Heart left ventricle (tissue), 16 donors: Measurements from ENCODE around the gene SLC34A3. TPM values are rescaled to one million over a fixed set of nuclear protein-coding genes. Genes with fewer than 3 reads are reported as not detected.

Source experiments
- ATAC-seq, 4 donors: fragments of 200-7000 bp; cut with Tn5 transposase; one replicate each; pipeline ENCODE4 v1.9.1; 2020 to 2022; ENCODE audit warnings: moderate library complexity in 4 of 4, mild to moderate bottlenecking in 3 of 4, moderate number of reproducible peaks in 1 of 4
- DNase-seq, 5 donors: peaks; one replicate each; pipeline ENCODE4 v3.0.0-alpha.2; 2020
- H3K27ac ChIP-seq, 12 donors: fragments of 200-600 bp; sonication (generic) in 4 of 12; one replicate each; pipeline versions ENCODE4 v1.5.0 to v1.8.0; 2016 to 2022; ENCODE audit warnings: mild to moderate bottlenecking in 2 of 12
- H3K27me3 ChIP-seq, 9 donors: fragments of 200-600 bp; sonication (generic) in 2 of 9; one replicate each; pipeline versions ENCODE4 v1.5.1 to v1.8.0; 2016 to 2022; ENCODE audit warnings: mild to moderate bottlenecking in 3 of 9
- H3K36me3 ChIP-seq, 9 donors: fragments of 200-600 bp; sonication (generic) in 2 of 9; one replicate each; pipeline versions ENCODE4 v1.5.0 to v1.8.0; 2018 to 2022; ENCODE audit warnings: mild to moderate bottlenecking in 2 of 9
- H3K4me1 ChIP-seq, 12 donors: fragments of 200-600 bp; sonication (generic) in 4 of 12; one replicate each; pipeline versions ENCODE4 v1.5.0 to v1.8.0; 2016 to 2022; ENCODE audit warnings: mild to moderate bottlenecking in 3 of 12
- H3K4me3 ChIP-seq, 12 donors: fragments of 200-600 bp; sonication (generic) in 4 of 12; one replicate each; pipeline versions ENCODE4 v1.5.0 to v1.8.0; 2017 to 2022; ENCODE audit warnings: mild to moderate bottlenecking in 9 of 12, moderate library complexity in 4 of 12
- H3K9me3 ChIP-seq, 12 donors: fragments of 200-600 bp; sonication (generic) in 4 of 12; one replicate each; pipeline versions ENCODE4 v1.5.0 to v1.8.0; 2016 to 2022; ENCODE audit warnings: mild to moderate bottlenecking in 1 of 12
- CTCF ChIP-seq, 12 donors: fragments of 200-600 bp; sonication (generic) in 4 of 12; IDR thresholded peaks; one replicate each; pipeline versions ENCODE4 v1.5.0 to v1.8.0; 2018 to 2022; ENCODE audit warnings: antibody characterized with exemption in 12 of 12, mild to moderate bottlenecking in 5 of 12
- POLR2A ChIP-seq, 2 donors: fragments of 450-650 bp; IDR thresholded peaks; one replicate each; pipeline ENCODE4 v1.6.1; 2017; ENCODE audit warnings: antibody characterized with exemption in 2 of 2, mild to moderate bottlenecking in 2 of 2, moderate library complexity in 2 of 2
- WGBS, 4 donors: extraction: QIAGEN DNeasy Blood & Tissue Kit in 2 of 4; methylation state at CpG; one replicate each; pipeline versions ENCODE4 v1.1.5 to v1.1.7; 2013 to 2018; 5-methylcytosine and 5-hydroxymethylcytosine counted together
- intact Hi-C, 10 donors: fragments of 100-400 bp; cut with DNase I; formaldehyde crosslinking; loops; one replicate each; pipeline versions ENCODE4 v1.11.1 to v1.14.2; 2022
- polyA plus RNA-seq, 2 donors: library from polyadenylated mRNA; stranded (reverse); fragments of 200-250 nt; gene quantifications; one replicate each; pipeline ENCODE4 v1.2.3, GENCODE V29; 2013
- total RNA-seq, 9 donors: library from RNA; depleted of rRNA in 2 of 9; stranded (reverse); fragments of >200 nt in 2 of 9; fragmentation: NEBNext Ultra II Directional in 3 of 9; extraction: Animal tissue kit (Norgen Biotek cat#: 25700) in 3 of 9; gene quantifications; one replicate each; pipeline versions ENCODE4 v1.1.0 to v1.2.4, GENCODE V29; 2016 to 2023
- donor health status: ischemic (EF 13 %, LVEDD 7.1; RV severe dilation, severe dysfunction).
- donor health status: healthy with polysubstance abuse.
- donor health status: DM: no; HTN: yes; CAD: no.
- donor health status: DM: no; HTN: no; CAD: no.
- donor health status: ischemic (EF 25% LVEDD 6.9; RV normal size, moderate dysfunction).
- donor health status: ischemic (EF 25% LVEDD 5.7; RV mildly dilated, moderate dysfunction).
- donor health status: healthy.
- donor health status: DM: yes; HTN: yes; CAD: no.
- donor health status: ischemic (EF 35%, LVEDD 5.7; RV mildly dilated, moderate dysfunction).
- donor health status: nonischemic (EF 11% LVEDD 7.7; RV severe dilation, severe dysfunction).
- donor health status: DM: yes; HTN: yes; CAD: no.
- donor health status: PGD.
- donor health status: ischemic (EF 29% LVEDD 5.4; RV normal size, mild dysfunction).
- donor health status: nonischemic (EF 23%, LVEDD 6.1; RV moderate dilation, normal function).

Gene SLC34A3
- total and polyA plus RNA-seq, 11 donors, result not detected

DNA sequence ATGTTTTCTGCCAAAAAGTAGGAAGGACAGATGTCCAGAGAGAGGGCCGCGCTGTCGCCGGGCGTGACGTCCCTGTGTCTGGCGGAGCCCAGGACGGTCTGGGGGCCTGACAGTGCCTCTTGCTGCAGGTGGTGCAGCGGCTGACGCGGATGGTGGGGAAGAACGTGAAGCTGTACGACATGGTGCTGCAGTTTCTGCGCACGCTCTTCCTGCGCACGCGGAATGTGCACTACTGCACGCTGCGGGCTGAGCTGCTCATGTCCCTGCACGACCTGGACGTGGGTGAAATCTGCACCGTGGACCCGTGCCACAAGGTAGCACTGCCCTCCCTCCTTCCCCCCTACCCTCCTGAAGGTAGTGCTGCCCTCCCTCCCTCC, 32.2 kb downstream of the SLC34A3 start:
- intact Hi-C loops, result no loop called here
- WGBS, 4 donors, result 84 to 93% (median 90%) methylated on average over 24 of the region's 24 CpGs
- peaks cover 0 to 73% (median 57%) of the 10 kb centered on the region in 9 donors for H3K36me3 ChIP-seq

DNA sequence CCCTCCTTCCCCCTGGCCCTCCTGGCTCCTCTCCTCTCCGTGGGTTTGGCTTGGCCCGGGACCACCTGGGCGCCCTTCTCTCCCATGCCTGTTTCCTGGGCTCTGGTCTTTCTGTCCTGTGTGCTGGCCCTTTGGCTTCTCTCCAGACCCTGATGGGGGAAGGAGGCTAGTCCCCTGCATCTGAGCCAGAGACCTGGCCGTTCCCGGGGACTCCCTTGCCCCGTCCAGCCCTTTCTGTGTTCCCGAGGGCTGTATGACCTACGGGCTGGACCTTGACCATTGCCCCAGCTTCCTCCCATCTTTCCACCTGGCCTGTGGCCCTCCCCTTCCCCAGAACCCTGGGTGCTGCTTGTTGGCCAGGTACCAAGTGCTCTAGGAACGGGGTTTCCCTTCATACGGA, 32.8 kb downstream of the SLC34A3 start:
- peaks cover 0 to 71% (median 53%) of the 10 kb centered on the region in 9 donors for H3K36me3 ChIP-seq
- peak in 1 of 5 donors; percentile 7 for DNase-seq
- ATAC-seq, result no peak

More for the DNA sequence above, 32.2 kb downstream of the SLC34A3 start:
- no peak for TF ChIP-seq CTCF (IDR thresholded peaks at IDR 0.05)
- no peak for TF ChIP-seq POLR2A (IDR thresholded peaks at IDR 0.05)
- DNase-seq, result peak in 1 of 5 donors; percentile 7
- H3K27me3 ChIP-seq, result no peaks in the 10 kb centered on the region
- H3K27ac ChIP-seq, result no peak overlapping the region
- no peaks in the 10 kb centered on the region for H3K9me3 ChIP-seq
- ATAC-seq, result peak in 2 of 4 donors; percentile 18 to 20
- H3K4me3 ChIP-seq, result no peak overlapping the region
- peaks cover 0 to 22% (median 3%) of the 10 kb centered on the region in 12 donors for H3K4me1 ChIP-seq

DNA sequence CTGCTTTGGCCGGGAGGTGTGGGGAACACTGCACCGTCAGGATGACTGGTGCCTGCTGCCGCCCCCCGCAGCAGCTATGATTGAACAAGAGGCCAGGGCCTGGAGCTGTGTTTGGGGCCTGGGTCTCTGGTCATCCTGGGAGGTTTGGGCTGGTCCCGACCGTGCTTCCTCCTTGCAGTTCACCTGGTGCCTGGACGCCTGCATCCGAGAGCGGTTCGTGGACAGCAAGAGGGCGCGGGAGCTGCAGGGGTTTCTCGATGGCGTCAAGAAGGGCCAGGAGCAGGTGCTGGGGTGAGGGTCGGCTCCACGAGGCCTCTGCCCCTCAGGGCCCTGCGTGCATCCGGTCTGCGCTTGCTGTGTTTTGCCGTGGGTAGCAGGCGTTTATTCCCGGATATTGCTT, 33.4 kb downstream of the SLC34A3 start:
- no peaks in the 10 kb centered on the region for H3K9me3 ChIP-seq
- intact Hi-C loops, result no loop called here
- H3K4me1 ChIP-seq, result peaks cover 0 to 34% (median 13%) of the 10 kb centered on the region in 12 donors
- H3K27ac ChIP-seq, result no peak overlapping the region
- no peak for TF ChIP-seq CTCF (IDR thresholded peaks at IDR 0.05)
- ATAC-seq (no peak), DNase-seq (peak in 1 of 5 donors; percentile 25)
- 93 to 97% (median 95%) methylated on average over 17 to 22 of the region's 22 CpGs for WGBS, 4 donors
- no peak overlapping the region for H3K4me3 ChIP-seq
- no peaks in the 10 kb centered on the region for H3K27me3 ChIP-seq
- H3K36me3 ChIP-seq, result peaks cover 0 to 68% (median 48%) of the 10 kb centered on the region in 9 donors

More for the DNA sequence above, 32.8 kb downstream of the SLC34A3 start:
- Histone ChIP-seq H3K27ac (no peak overlapping the region), H3K9me3 (no peaks in the 10 kb centered on the region), H3K27me3 (no peaks in the 10 kb centered on the region), H3K4me3 (no peak overlapping the region), H3K4me1 (peaks cover 0 to 28% (median 9%) of the 10 kb centered on the region in 12 donors)
- intact Hi-C loops, result no loop called here
- TF ChIP-seq CTCF (IDR thresholded peaks at IDR 0.05) (no peak), POLR2A (IDR thresholded peaks at IDR 0.05) (no peak)
- WGBS, 4 donors, result 81 to 87% (median 82%) methylated on average over 10 of the region's 10 CpGs

DNA sequence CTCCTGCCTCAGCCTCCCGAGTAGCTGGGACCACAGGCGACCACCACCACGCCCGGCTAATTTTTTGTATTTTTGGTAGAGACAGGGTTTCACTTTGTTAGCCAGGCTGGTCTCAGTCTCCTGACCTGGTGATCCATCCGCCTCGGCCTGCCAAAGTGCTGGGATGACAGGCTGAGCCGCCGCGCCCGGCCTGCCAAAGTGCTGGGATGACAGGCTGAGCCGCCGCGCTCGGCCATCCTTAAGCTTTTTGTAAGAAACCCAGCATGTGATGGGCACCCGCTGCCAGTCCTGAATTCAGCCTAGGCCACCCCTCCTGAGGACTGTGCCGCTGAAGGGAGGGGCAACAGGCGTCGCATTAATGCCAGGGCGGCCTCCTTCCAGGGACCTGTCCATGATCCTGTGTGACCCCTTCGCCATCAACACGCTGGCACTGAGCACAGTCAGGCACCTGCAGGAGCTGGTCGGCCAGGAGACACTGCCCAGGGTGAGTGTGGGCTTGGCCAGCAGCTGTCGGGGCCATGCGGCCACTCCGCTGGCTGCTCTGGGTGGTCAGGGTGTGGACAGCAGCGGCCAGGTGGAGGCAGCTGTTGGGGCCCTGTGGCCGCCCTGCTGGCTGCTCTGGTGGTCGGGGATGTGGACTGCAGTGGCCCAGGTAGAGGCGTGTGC, 34.9 kb downstream of the SLC34A3 start:
- intact Hi-C loops, result no loop called here
- ATAC-seq (no peak), DNase-seq (peak in 1 of 5 donors; percentile 8)
- H3K9me3 ChIP-seq, result no peaks in the 10 kb centered on the region
- H3K27me3 ChIP-seq, result no peaks in the 10 kb centered on the region
- peaks cover 0 to 72% (median 47%) of the 10 kb centered on the region in 9 donors for H3K36me3 ChIP-seq
- no peak overlapping the region for H3K27ac ChIP-seq
- no peak overlapping the region for H3K4me3 ChIP-seq
- TF ChIP-seq CTCF (IDR thresholded peaks at IDR 0.05), result no peak
- 92 to 97% (median 95%) methylated on average over 27 to 29 of the region's 29 CpGs for WGBS, 4 donors
- H3K4me1 ChIP-seq, result peaks cover 3 to 49% (median 22%) of the 10 kb centered on the region in 12 donors
